ENCODE data around the gene DCBLD2.

Gene DCBLD2

GRCh38 chr3:98763819-98764418, 137.6 kb downstream of the DCBLD2 start:
- DNase-seq = no peak

- DNase-seq = no peak
Measured at GRCh38 chr3:98763076-98763475, 138.4 kb downstream of the DCBLD2 start, which contains the start of gene ST3GAL6. Gene ST3GAL6 (plus strand): TSS chr3:98763340. CDS start chr3:98768441, 5,101 bp downstream.

- no peak for DNase-seq
Measured at GRCh38 chr3:98761643-98762229, 139.8 kb downstream of the DCBLD2 start.

- no peak for DNase-seq
Measured at GRCh38 chr3:98759629-98760028, 141.9 kb downstream of the DCBLD2 start.

- DNase-seq = no peak
Measured at GRCh38 chr3:98755601-98756000, 145.9 kb downstream of the DCBLD2 start.

GRCh38 chr3:98754483-98754882, 147.0 kb downstream of the DCBLD2 start:
- no peak for DNase-seq

- DNase-seq = no peak
Measured at GRCh38 chr3:98750276-98750919, 151.1 kb downstream of the DCBLD2 start.

GRCh38 chr3:98746882-98747281, 154.6 kb downstream of the DCBLD2 start:
- no peak for DNase-seq

GRCh38 chr3:98746122-98746521, 155.4 kb downstream of the DCBLD2 start:
- no peak for DNase-seq
